Sigmoid colon (tissue), 4 donors: ENCODE data around the gene KICS2.

ENCODE experiments used
- POLR2A ChIP-seq, 2 donors: fragments of 450-650 bp; IDR thresholded peaks; one replicate each; pipeline ENCODE4 v1.6.1; 2016; ENCODE audit warnings: antibody characterized with exemption in 2 of 2, mild to moderate bottlenecking in 2 of 2, moderate library complexity in 2 of 2
- POLR2AphosphoS5 ChIP-seq, 4 donors: sonication (generic); formaldehyde crosslinking; IDR thresholded peaks; one replicate each; pipeline ENCODE4 v1.6.1; 2017; ENCODE audit warnings: antibody characterized with exemption in 4 of 4
- TF ChIP-seq, protein P1 (sequence below), 4 experiments: fragments of 450-650 bp in 3 of 4; fragments of 200-600 bp in 1 of 4; IDR thresholded peaks; one replicate each; pipeline ENCODE4 v1.5.1; 2016 to 2019; ENCODE audit warnings: antibody characterized with exemption in 4 of 4, mild to moderate bottlenecking in 3 of 4, moderate library complexity in 2 of 4

DNA sequence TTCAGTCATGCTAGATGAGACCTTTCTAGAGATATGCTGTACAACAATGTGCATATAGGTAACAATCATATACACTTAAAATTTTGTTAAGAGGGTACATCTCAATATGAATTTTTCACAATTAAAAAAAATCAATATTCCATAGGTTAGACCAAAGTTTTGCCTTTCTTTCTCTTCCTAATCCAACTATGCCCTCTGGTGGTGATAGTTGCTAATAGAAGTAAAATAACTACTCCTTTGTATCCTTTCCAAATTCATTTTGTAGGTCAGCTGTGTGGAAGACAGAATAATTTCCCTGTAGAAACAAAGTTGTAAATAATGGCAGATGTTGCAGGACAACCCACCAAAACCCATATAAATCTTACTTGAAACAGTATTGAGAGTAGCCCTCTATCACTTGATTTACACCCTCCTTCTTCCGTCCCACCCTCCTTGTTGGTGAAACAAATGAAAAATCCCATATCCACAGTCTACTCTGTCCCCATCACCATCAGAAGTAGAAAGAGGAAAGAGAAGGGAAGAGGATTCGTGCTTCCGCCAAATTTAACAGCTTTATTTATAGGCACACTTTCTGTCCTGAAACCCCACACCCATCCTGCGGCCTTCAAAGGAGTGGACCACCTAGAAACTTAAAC, 34.2 kb upstream of the KICS2 start:
- TF ChIP-seq, protein P1, sequence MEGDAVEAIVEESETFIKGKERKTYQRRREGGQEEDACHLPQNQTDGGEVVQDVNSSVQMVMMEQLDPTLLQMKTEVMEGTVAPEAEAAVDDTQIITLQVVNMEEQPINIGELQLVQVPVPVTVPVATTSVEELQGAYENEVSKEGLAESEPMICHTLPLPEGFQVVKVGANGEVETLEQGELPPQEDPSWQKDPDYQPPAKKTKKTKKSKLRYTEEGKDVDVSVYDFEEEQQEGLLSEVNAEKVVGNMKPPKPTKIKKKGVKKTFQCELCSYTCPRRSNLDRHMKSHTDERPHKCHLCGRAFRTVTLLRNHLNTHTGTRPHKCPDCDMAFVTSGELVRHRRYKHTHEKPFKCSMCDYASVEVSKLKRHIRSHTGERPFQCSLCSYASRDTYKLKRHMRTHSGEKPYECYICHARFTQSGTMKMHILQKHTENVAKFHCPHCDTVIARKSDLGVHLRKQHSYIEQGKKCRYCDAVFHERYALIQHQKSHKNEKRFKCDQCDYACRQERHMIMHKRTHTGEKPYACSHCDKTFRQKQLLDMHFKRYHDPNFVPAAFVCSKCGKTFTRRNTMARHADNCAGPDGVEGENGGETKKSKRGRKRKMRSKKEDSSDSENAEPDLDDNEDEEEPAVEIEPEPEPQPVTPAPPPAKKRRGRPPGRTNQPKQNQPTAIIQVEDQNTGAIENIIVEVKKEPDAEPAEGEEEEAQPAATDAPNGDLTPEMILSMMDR (IDR thresholded peaks at IDR 0.05) = peak in 3 of 4 experiments; percentile 44 to 61 (median 46)
- TF ChIP-seq POLR2AphosphoS5 (IDR thresholded peaks at IDR 0.05) (no peak), POLR2A (IDR thresholded peaks at IDR 0.05) (no peak)
